Stimulated activated CD8-positive, alpha-beta memory T cell treated with anti-CD3 and anti-CD28 coated beads, Interleukin-15, amount 100 ng/mL, for 48 hours (primary cell): ENCODE data around the gene PIM3.

Source experiments
- DNase-seq, 2 donors: peaks; one replicate each; pipeline ENCODE4 v3.0.0-alpha.2; 2020; ENCODE audit warnings: low read depth in 2 of 2

PIM3 gene

DNA sequence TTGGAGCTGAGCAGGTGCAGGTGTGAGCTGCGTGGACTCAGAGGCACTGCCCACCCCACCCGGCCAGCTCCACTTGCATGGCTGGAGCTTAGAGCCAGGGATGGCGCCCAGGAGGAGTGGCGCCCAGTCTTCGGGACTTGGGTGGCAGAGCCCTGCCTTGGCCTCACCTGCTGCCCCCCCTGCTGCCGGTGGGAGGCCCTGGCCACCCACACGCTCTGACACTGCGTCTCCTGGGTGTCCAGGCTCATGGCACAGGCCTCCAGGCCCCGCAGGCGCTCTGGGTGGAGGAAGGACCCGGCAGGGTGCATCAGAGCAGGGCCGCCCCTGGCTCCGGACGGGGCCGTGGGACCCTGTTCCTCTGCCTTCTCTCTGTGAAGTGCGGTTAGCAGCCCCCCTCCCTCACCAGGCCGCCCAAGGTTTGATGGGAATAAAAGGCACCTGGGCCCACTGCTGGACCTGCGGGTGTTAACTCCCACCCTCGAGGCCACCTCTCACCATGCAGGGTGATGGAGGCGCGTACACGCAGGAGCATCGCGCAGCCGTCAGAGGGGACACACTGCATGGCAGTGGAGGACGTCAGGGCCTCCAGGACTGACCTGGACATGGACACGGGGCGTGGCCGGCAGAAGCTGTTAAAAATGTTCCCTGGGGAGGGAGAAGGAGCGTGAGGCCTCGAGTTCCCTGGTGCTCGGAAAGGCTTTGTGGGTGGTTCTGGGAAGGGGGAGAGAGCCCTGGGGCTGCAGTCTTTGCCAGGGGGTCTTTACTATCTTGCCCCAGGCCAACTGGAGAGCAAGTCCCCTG lies 40.2 kb downstream of the PIM3 start:
- no peak for DNase-seq

DNA sequence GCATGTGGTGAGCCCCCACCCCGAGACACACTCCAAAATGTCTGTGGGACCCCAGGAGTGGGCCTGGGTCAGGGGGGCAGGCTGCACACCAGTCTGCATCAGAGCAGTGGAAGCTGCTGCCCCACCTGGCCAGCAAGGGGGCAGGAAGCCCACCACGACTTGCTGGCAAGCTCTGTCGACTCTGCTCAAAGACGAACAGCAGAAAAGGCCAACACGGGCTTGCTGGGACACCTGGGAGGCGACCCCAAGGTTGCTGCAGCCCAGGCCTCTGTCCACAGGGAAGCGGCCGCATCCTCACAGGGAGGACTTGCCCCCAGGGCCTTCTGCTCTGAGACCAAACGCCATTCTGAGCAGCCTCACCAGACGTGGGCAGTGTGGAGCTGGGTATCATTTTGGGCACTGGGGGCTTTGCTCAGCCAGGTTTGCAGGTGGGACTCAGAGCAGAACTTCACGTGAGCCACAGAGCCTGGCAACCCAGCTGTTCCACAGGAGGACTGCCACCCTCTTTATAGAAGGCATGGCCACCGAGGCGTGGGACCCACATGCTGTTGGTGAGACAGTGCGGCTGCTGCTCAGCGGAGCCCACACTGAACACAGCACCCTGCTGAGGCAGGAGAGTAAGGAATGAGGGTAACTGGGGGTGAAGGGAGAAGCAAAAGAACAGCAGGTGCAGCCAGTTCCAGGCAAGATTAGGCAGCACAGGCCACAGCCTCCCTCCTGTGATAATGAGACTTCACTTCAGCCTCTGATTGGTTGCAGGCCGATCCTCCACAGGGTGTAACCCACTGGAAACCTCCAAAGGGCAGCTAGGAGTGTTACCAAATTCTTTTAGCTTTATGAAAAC lies 41.0 kb downstream of the PIM3 start:
- no peak for DNase-seq

DNA sequence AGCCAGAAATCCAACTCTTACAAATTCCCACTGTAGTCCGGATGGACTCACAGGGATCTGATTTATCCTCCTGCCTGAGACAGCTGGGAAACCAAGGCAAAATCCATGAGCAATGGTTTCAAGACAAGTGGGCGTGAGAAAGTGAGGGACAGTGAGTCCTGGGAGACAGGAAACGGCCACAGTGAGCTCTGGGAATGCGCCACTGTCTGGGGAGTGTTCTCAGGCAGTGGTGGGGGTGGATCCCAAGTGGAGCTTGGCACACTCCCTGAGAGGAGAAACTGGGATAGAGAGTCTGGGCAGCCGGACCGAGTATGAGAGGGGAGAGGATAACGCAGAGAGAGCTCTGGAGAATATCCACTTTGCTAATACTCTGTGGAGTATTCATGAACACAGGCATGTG lies 42.2 kb downstream of the PIM3 start:
- DNase-seq, result no peak

DNA sequence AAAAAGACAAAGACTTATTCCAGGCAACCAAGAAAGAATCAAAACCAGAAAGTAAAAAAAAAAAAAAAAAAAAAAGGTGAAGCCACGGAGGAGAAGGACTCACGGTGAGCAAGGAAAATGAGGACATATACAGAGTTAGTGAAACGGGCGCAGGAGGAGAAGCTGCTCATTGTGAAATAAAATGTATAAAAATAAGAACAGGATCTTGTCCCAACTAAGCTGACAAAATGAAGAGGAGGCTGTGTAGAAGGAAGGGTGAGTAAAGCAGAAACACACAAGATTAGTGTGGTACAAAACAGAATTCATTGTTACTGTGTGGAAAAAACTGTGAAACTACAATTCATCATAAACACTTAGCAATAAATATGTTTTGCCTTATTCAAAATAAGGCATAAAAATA lies 44.3 kb downstream of the PIM3 start:
- DNase-seq, result no peak

DNA sequence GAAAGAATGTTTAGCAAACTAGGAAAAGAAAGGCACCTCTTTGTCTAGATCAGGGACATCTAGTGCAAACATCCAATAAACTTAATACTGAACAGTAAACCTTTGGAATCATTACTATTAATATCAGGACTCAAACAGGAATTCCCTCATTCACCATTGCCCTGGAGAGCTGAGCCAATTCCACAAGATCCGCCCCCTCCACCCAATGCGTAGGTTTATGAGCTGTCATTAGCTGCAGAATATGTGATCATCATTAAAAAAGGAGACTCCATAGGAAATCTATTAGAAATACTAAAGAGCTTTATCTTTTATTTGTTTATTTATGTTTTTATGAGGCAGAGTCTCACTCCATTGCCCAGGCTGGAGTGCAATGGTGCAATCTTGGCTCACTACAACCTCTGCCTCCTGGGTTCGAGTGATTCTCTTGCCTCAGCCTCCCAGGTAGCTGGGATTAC lies 46.5 kb downstream of the PIM3 start:
- DNase-seq, result no peak

DNA sequence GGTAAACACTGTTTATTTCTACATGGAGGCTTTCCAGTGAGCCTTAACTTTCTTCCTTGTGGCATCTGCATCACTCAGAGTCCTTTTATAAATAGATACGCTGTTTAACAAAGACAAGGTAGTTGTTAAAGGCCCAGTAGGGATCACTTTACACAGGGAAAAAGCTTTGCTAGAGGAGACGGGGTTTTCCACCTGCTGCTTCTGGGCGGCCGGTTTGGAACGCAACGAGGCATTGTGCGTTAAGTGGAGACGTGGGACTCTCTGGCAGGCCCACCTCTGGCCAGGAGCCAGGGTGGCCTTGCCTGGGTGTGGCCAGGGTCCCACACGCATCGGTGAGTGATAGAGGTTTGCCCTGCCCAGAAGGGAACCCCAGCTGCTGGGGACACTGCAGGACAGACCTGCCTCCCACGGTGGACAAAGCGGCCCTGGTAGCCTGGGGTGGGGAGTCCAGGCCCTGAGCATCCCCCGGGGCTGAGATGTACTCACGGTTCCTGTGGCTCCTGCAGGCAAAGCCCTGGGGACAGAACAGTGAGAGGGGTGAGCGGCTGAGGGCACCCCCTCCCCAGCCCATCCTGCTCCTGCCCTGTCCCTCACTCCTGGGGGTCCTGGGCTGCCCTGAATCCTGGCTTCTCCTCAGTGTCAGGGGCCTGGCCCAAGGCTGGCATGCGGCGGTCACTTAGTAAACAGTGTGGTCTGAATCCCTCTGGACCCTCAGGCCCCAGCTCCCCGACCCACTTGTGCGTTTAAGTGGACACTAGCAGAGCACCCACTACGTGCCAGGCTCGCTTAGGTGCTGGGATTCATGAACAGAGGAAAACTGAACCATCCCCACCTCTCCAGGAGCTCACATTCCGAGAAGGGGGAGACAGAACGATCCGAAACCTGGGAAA lies 47.8 kb downstream of the PIM3 start:
- no peak for DNase-seq

DNA sequence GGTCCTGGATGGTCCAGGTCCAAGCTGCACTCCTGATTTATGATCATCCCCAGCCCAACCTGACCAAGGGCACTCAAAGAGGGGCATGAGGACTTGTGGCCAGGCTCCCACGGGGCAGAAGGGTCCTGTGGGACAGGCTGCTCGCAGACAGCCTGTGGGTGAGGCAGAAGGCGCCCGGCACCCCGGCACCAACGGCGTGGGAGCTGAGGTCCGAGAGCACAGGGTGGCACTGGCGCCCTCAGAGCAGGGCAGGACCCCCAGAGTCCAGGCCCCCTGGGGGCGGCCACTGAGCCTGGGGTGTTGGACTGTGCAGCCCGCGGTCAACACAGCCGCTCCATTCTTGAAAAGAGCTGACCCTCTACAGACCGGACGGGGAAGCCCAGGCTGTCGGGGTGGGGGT lies 48.7 kb downstream of the PIM3 start:
- DNase-seq, result no peak

DNA sequence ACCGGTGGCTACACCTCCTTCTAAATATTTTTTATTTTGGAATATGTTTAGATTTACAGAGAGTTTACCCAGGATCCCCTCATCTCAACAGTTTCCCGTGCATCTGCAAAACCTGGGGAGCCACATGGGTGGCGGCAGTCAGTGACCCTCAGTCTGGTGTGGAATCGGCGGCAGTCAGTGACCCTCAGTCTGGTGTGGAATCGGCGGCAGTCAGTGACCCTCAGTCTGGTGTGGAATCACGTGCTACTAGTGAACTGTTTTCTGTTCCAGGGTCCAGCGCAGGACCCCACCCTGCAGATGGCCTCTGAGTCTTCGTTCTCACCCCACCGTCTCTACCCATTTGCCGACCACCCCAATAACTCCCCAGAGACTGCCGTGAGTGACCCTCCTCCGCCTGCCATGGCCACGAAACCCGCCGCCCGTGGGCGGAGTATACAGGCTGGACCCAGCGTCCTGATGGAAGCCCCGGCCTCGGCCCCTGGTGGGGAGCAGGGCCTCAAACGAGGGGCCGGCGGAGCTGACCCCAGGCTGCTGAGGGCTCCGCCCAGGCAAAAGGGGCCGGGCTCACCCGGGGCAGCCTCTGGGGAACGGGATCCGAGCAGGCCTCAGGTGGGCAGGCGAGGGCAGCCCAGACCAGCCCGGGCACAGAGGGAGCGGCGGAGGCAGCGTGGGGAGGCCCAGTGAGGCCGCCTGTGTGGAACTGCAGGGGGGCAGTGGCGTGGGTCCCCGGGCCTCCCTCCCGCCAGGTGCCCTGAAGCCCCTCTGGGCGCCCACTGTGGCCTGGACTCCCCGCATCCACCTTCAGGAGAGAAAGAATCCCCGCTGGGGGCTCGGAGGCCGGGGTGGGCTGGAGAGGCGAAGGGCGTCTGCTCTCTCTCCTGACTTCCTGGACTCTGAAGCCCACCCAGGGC lies 49.4 kb downstream of the PIM3 start:
- DNase-seq, result no peak

DNA sequence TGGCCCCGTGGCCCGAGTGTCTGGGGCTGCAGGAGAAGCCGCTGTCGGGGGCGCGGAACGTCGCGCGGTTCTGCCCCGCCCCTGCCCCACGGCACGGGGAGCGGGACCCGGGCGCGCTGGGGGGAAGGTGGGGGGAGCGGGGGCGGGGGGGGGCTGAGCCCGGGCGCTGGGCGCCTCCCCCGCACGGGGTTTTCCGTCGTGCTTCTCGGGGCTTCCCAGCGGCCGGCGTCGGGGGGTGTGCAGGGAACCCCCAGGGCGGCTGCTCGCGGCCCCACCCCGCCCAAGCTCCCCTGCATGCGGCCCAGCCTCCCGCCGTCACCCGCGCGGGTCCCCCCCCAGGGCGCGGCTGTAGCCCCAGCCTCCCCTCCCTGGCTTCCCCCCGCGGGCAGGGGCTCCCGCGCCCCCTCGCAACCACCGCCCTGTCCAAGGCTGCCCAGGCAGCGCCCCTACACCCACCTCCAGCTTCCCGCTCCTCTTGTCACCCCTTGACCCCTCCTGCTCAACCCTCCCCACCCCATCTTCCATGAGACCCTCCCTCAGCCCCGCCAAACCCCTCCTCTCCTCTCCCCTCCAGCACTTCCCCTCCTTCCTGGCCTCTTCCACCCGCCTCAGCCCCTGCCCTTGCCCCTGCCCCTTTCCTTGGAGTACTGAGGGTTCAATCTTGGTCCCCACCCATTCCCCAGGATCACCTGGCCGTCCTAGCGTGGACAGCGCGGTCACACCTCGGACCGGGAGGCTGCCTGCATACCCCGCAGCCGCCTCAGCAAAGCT lies 50.3 kb downstream of the PIM3 start:
- DNase-seq, result no peak

DNA sequence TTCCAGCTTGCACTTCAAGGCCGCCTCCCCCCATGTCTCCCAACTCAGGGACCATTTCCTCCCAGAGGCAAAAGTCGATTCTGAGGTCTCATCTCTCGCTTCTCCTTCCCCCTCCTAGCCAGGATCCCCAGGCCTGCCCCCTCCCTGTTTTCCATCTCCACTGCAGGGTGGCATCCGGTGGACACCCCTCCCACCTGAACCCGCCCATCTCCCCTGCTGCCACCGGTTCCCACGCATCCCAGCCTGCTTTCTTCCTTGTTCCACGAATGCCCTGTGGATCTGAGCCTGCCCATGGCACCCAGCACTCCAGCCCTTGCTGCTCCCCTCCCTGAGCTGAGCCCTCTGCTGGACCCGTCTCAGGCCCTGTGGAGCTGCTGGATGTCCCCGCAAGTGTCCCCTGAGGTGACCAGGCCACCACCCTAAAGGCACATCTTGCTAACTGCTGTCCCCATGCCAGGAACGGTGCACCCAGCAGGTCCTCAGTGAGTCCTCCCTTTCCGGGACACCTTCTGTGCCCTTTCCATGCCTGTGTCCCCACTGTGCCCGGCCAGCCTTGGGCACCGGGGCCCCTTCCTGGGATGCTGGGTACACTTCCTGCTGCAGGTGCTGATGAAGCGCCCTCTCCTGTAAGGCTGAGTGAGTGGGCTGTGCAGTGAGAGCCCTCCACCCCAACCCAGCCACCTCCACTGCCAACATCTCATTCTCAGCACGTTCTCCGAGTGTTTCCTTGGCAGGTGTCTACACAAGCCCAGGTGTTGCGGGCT lies 51.1 kb downstream of the PIM3 start:
- no peak for DNase-seq

DNA sequence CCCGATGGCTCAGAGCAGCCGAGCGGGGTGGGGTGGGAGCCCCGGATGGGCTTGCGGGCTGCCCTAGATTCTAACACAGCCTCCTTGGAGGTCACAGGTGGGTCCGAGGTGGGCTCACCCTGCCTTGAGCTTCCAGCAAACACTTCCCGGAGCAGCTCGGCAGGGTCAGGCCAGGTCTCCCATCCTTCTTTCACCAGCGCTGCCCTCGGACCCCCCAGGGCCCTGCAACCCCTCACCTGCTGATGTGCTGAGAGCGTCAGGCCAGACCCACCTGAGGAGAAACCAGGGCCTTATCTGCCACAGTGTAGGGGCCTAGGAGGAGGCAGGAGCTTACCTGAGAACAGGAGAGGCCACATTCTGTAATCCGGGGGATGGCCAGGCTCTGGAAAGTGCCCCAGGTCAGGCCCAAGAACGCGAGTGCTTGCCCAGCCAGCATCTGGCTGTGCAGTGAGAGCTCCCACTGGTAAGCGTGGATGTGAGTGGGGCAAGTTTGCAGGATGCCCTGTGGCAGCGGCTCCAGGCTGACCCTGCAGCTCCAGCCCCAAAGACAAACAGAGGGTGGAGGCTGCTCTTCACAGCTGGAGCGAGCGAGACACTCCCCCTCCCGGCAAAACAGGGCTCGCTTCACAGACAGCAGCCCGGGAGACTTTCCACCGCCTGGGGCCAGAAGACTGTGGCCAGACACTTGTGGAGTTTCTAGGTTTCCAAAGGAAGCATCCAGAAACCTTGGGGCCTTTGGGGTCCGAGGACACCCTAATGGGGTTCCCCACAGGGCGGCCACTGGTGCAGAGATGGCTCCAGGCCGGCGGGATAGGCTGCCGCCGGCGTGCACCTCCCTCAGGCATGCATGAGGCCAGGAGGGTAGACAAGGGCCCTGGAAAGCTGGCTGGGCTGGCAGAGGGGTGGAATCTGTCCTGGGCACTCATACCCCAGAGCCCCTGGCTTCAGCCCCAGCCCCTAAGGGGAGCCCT lies 51.9 kb downstream of the PIM3 start, which contains the start of gene IL17REL:
TSS of gene IL17REL (minus strand) at position 555 of the 971 bp plus-strand sequence. CDS start at position 436, 119 bp downstream.
- DNase-seq, result no peak
